ENCODE measurements around the gene TSPYL1. TPM values are rescaled to one million over a fixed set of nuclear protein-coding genes. Genes with fewer than 3 reads are reported as not detected.

TSPYL1 gene
- total RNA-seq, 4 donors from 2014 or later: 48.0 to 95.2 (median 67.0) TPM

Other genes with a start within 250 kb of the TSPYL1 start
- gene FRK, start 219.0 kb downstream of the TSPYL1 start, total RNA-seq: 1 to 10 TPM; 1.6 to 3.6 (median 3.0) TPM
- gene NT5DC1, start 179.1 kb downstream of the TSPYL1 start, total RNA-seq: 10 to 100 TPM in 3 of 4 donors, 1 to 10 TPM in 1; 7.4 to 12.9 (median 11.4) TPM
- not detected for gene COL10A1, start 153.8 kb downstream of the TSPYL1 start, total RNA-seq
- 10 to 100 TPM; 11.2 to 21.8 (median 16.7) TPM for gene TSPYL4, start 25.9 kb downstream of the TSPYL1 start, total RNA-seq
- 10 to 100 TPM; 36.0 to 40.0 (median 37.2) TPM for gene DSE, start 91.0 kb upstream of the TSPYL1 start, total RNA-seq
- 1 to 10 TPM in 2 of 4 donors, under 1 TPM in 1, not detected in 1; 0.76 to 4.1 (median 1.2) TPM for gene CALHM6, start 181.4 kb upstream of the TSPYL1 start, total RNA-seq
- 1 to 10 TPM in 3 of 4 donors, under 1 TPM in 1; 0.89 to 5.9 (median 1.4) TPM for gene CALHM5, start 231.7 kb upstream of the TSPYL1 start, total RNA-seq

All from suprapubic skin (tissue), 4 donors.